HG03442 (cell line): ENCODE data around the gene NOX1.
"Not testable (repeated sequence)": the region's sequence is repeated elsewhere in the genome, so short reads cannot be mapped to it uniquely, and the experiment has no call there.

ENCODE experiments used
- ATAC-seq: cut with Tn5 transposase; IDR thresholded peaks from one replicate; pipeline ENCODE4 v1.9.1; 2021; ENCODE audit warnings: mild to moderate bottlenecking, moderate library complexity; ENCODE audit not compliant: unreplicated experiment

Gene NOX1

GRCh38 chrX:100819837-100820666 is 54.1 kb downstream of the NOX1 start, which contains the start of gene CSTF2:
Gene CSTF2, plus strand, starts transcription at chrX:100820391. Its CDS starts 26 bp downstream, at chrX:100820417.
- peak; percentile 98 for ATAC-seq

GRCh38 chrX:100819534-100819836 is 54.7 kb downstream of the NOX1 start:
- no peak for ATAC-seq

- no peak for ATAC-seq
Measured at GRCh38 chrX:100817340-100817739, 56.8 kb downstream of the NOX1 start.

GRCh38 chrX:100812216-100813158 is 61.7 kb downstream of the NOX1 start:
- ATAC-seq: no peak

GRCh38 chrX:100808265-100808664 is 65.9 kb downstream of the NOX1 start:
- ATAC-seq: not testable (repeated sequence)

- no peak for ATAC-seq
Measured at GRCh38 chrX:100804780-100805179, 69.4 kb downstream of the NOX1 start.

GRCh38 chrX:100802843-100803242 is 71.3 kb downstream of the NOX1 start:
- no peak for ATAC-seq

GRCh38 chrX:100798484-100799214 is 75.5 kb downstream of the NOX1 start:
- ATAC-seq: no peak

GRCh38 chrX:100797359-100797758 is 76.8 kb downstream of the NOX1 start:
- ATAC-seq: no peak

GRCh38 chrX:100796371-100796770 is 77.8 kb downstream of the NOX1 start:
- not testable (repeated sequence) for ATAC-seq
